WERI-Rb-1 (cell line): ENCODE data around the gene ARRDC5.
"Not testable (repeated sequence)": the region's sequence is repeated elsewhere in the genome, so short reads cannot be mapped to it uniquely, and the experiment has no call there.

Experiments used
- DNase-seq: peaks from one replicate; pipeline ENCODE4 v3.0.0-alpha.2; 2020
- H3K27ac ChIP-seq: fragments of 250-450 bp; sonication (Bioruptor Pico); 2 replicates; pipeline ENCODE4 v1.5.1; 2020; ENCODE audit warnings: mild to moderate bottlenecking, moderate library complexity
- H3K27me3 ChIP-seq: fragments of 250-450 bp; sonication (Bioruptor Pico); 2 replicates; pipeline ENCODE4 v1.5.1; 2021; ENCODE audit warnings: mild to moderate bottlenecking, low read depth, moderate library complexity; ENCODE audit not compliant: insufficient read depth, severe bottlenecking
- H3K36me3 ChIP-seq: fragments of 250-450 bp; sonication (Bioruptor Pico); 2 replicates; pipeline ENCODE4 v1.5.1; 2020; ENCODE audit warnings: mild to moderate bottlenecking, moderate library complexity
- H3K4me3 ChIP-seq: 2 replicates; pipeline ENCODE4 v1.5.1; 2011; ENCODE audit warnings: low read depth, mild to moderate bottlenecking, control low read depth, low read length
- H3K9me3 ChIP-seq: fragments of 250-450 bp; sonication (Bioruptor Pico); 2 replicates; pipeline ENCODE4 v1.5.1; 2021; ENCODE audit warnings: mild to moderate bottlenecking, moderate library complexity; ENCODE audit not compliant: severe bottlenecking
- TF ChIP-seq, protein P1 (sequence below): IDR thresholded peaks from 2 replicates; pipeline ENCODE4 v1.5.1; 2011; ENCODE audit warnings: low read depth, mild to moderate bottlenecking, control low read depth, inconsistent platforms, low read length

The ARRDC5 gene

DNA sequence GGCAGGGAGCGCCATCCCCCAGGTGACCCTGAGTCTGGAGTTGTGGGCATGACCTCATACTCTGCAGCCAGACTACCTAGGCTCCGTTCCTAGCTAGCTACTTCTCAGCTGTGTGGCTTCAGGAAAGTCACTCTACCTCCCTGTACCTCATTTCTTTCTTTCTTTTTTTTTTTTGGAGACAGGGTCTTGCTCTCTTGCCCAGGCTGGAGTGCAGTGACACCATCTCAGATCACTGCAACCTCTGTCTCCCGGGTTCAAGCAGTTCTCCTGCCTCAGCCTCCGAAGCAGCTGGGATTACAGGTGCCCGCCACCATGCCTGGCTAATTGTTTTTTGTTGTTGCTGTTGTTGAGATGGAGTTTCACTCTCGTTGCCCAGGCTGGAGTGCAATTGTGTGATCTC lies 50.2 kb downstream of the ARRDC5 start:
- Histone ChIP-seq H3K27ac (no peak overlapping the region), H3K27me3 (no peaks in the 10 kb centered on the region), H3K4me3 (no peak overlapping the region), H3K9me3 (no peaks in the 10 kb centered on the region), H3K36me3 (peaks cover 20% of the 10 kb centered on the region)
- TF ChIP-seq, protein P1, sequence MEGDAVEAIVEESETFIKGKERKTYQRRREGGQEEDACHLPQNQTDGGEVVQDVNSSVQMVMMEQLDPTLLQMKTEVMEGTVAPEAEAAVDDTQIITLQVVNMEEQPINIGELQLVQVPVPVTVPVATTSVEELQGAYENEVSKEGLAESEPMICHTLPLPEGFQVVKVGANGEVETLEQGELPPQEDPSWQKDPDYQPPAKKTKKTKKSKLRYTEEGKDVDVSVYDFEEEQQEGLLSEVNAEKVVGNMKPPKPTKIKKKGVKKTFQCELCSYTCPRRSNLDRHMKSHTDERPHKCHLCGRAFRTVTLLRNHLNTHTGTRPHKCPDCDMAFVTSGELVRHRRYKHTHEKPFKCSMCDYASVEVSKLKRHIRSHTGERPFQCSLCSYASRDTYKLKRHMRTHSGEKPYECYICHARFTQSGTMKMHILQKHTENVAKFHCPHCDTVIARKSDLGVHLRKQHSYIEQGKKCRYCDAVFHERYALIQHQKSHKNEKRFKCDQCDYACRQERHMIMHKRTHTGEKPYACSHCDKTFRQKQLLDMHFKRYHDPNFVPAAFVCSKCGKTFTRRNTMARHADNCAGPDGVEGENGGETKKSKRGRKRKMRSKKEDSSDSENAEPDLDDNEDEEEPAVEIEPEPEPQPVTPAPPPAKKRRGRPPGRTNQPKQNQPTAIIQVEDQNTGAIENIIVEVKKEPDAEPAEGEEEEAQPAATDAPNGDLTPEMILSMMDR = no peak
- DNase-seq = no peak

- no peak overlapping the region for H3K4me3 ChIP-seq
- no peaks in the 10 kb centered on the region for H3K9me3 ChIP-seq
- H3K27me3 ChIP-seq = no peaks in the 10 kb centered on the region
- TF ChIP-seq, protein P1 = peak; percentile 94
- peak; percentile 82 for DNase-seq
- no peak overlapping the region for H3K27ac ChIP-seq
- peaks cover 15% of the 10 kb centered on the region for H3K36me3 ChIP-seq
These were observed 51.0 kb downstream of the ARRDC5 start for GRCh38 chr19:4851551-4852290.

DNA sequence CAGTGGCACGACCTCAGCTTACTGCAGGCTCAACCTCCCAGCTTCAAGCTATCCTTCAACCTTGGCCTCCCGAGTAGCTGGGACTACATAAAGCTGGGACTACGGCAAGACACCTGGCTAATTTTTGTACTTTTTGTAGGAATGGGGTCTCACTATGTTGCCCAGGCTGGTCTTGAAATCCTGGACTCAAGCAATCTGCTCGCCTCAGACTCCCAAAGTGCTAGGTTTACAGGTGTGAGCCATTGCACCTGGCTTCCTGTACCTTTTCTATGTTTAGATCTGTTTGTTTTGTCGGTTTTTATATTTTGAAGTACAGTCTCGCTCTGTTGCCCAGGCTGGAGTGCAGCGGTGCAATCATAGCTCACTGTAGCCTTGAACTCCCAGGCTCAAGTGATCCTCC lies 53.7 kb downstream of the ARRDC5 start:
- DNase-seq = no peak
- no peak overlapping the region for H3K27ac ChIP-seq
- H3K36me3 ChIP-seq = peaks cover 22% of the 10 kb centered on the region

DNA sequence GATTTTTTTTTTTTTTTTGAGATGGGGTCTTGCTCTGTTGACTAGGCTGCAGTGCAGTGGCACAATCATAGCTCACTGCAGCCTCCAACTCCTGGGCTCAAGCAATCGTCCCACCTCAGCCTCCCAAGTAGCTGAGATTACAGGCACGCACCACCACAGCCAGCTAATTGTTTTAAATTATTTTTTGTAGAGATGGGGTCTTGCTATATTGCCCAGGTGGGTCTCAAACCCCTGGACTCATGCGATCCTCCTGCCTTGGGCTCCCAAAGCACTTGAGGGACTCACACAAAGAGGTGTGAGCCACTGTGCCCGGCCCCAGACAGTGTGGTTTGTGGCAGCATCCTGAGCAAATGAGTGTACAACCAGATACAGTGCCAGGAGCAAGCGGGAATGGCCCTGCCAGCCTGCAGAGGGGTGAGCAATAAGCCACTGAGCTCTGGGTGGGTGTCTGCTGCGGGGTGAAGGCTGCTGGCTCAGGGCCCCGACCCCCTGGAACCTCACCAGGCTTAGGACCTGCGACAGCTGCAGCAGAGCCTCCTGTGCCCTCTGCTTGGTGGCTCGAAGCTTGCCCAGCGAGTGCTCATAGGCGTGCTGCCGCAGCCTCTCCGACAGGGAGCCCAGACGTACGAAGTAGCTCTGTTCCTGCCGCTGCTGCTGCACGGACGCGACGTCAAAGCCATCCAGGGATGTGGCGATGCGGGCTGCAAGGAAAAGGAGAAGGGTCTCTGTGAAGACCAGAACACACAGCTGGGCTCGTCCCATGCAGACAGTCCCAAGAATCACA lies 55.3 kb downstream of the ARRDC5 start:
- no peaks in the 10 kb centered on the region for H3K9me3 ChIP-seq
- no peak overlapping the region for H3K27ac ChIP-seq
- no peaks in the 10 kb centered on the region for H3K27me3 ChIP-seq
- no peak overlapping the region for H3K4me3 ChIP-seq
- TF ChIP-seq, protein P1 = no peak
- peaks cover 22% of the 10 kb centered on the region for H3K36me3 ChIP-seq
- DNase-seq = no peak

More for the DNA sequence above, 53.7 kb downstream of the ARRDC5 start:
- Histone ChIP-seq H3K9me3 (no peaks in the 10 kb centered on the region), H3K27me3 (no peaks in the 10 kb centered on the region), H3K4me3 (no peak overlapping the region)
- TF ChIP-seq, protein P1 = no peak

DNA sequence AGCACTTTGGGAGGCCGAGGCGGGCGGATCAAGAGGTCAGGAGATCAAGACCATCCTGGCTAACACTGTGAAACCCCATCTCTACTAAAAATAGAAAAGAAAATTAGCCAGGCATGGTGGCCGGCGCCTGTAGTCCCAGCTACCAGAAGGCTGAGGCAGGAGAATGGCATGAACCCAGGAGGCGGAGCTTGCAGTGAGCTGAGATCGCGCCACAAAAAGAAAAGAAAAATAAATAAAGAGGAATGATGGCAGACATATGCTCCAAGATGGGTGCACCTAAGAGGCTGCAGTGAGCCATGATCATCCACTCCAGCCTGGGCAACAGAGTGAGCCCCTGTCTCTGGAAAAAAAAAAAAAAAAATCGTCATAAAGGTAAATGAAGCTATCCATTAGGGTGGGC lies 56.7 kb downstream of the ARRDC5 start:
- H3K4me3 ChIP-seq, H3K27ac ChIP-seq, H3K27me3 ChIP-seq, DNase-seq, H3K9me3 ChIP-seq: not testable (repeated sequence)
- peaks cover 20% of the 10 kb centered on the region for H3K36me3 ChIP-seq

DNA sequence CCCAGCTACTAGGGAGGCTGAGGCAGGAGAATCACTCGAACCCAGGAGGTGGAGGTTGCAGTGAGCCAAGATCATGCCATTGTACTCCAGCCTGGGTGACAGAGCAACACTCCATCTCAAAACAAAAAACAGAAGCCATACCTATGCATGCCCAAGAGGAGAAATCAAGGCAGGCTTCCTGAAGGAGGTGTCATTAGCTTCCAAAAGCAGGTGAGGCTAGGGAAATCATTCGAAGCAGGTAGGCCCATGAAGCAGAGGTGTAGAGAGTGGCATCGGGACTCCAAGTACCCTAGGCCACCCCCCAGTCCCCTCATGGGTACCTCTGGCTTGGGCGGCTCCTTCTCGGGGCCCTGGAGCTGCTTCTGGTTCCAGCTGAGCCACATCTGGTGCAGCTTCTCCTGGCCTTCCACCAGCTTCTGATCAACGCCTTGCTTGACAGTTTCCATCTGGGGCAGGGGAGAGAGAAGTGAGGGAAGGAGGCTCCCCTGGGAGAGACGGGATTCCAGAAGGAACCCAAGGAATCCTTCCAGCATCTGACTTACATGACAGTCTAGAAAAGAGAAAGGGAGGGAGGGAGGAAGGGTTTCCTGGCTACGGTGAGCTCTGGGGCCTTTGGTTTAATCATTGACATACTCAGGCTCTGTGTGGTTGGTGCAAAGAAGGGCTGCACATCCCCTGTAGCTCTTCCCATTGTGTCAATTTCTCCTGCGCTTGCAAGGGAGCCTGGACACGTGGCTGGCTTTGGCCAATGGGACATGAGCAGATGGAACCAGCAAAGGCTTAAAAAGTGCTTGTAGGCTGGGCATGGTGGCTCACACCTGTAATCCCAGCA lies 58.1 kb downstream of the ARRDC5 start:
- no peak for DNase-seq
- no peaks in the 10 kb centered on the region for H3K9me3 ChIP-seq
- TF ChIP-seq, protein P1 = no peak
- no peak overlapping the region for H3K4me3 ChIP-seq
- peaks cover 20% of the 10 kb centered on the region for H3K36me3 ChIP-seq
- no peak overlapping the region for H3K27ac ChIP-seq
- no peaks in the 10 kb centered on the region for H3K27me3 ChIP-seq
